Measurements from ENCODE around the gene LTN1.
"Not testable (repeated sequence)": the region's sequence is repeated elsewhere in the genome, so short reads cannot be mapped to it uniquely, and the experiment has no call there.

LTN1 gene

GRCh38 chr21:28982637-28983036, 10.0 kb downstream of the LTN1 start:
- no peak for DNase-seq (ENCODE audit: low read depth)

- DNase-seq (ENCODE audit: low read depth) = no peak
These were observed 13.6 kb downstream of the LTN1 start for GRCh38 chr21:28979092-28979491.

- DNase-seq (ENCODE audit: low read depth) = no peak
These were observed 17.3 kb downstream of the LTN1 start for GRCh38 chr21:28975397-28975796.

- DNase-seq (ENCODE audit: low read depth) = no peak
These were observed 18.0 kb downstream of the LTN1 start for GRCh38 chr21:28974531-28975227.

GRCh38 chr21:28972398-28972797, 20.3 kb downstream of the LTN1 start:
- DNase-seq (ENCODE audit: low read depth) = no peak

GRCh38 chr21:28971171-28971570, 21.5 kb downstream of the LTN1 start:
- DNase-seq (ENCODE audit: low read depth) = no peak

GRCh38 chr21:28963831-28964230, 28.8 kb downstream of the LTN1 start:
- no peak for DNase-seq (ENCODE audit: low read depth)

- no peak for DNase-seq (ENCODE audit: low read depth)
These were observed 30.2 kb downstream of the LTN1 start for GRCh38 chr21:28962465-28962864.

- no peak for DNase-seq (ENCODE audit: low read depth)
These were observed 30.8 kb downstream of the LTN1 start for GRCh38 chr21:28961927-28962326.

GRCh38 chr21:28960245-28960644, 32.4 kb downstream of the LTN1 start:
- no peak for DNase-seq (ENCODE audit: low read depth)

- DNase-seq (ENCODE audit: low read depth) = no peak
These were observed 33.1 kb downstream of the LTN1 start for GRCh38 chr21:28959367-28960099.

- DNase-seq (ENCODE audit: low read depth) = no peak
These were observed 39.4 kb downstream of the LTN1 start for GRCh38 chr21:28953247-28953646.

- no peak for DNase-seq (ENCODE audit: low read depth)
These were observed 40.0 kb downstream of the LTN1 start for GRCh38 chr21:28952686-28953085.

- no peak for DNase-seq (ENCODE audit: low read depth)
These were observed 43.4 kb downstream of the LTN1 start for GRCh38 chr21:28949318-28949717.

GRCh38 chr21:28944296-28944695, 48.4 kb downstream of the LTN1 start:
- no peak for DNase-seq (ENCODE audit: low read depth)

- no peak for DNase-seq (ENCODE audit: low read depth)
These were observed 49.0 kb downstream of the LTN1 start for GRCh38 chr21:28943631-28944030.

GRCh38 chr21:28938726-28939125, 54.0 kb downstream of the LTN1 start:
- DNase-seq (ENCODE audit: low read depth) = no peak

- DNase-seq (ENCODE audit: low read depth) = no peak
These were observed 54.9 kb downstream of the LTN1 start for GRCh38 chr21:28937737-28938136.

GRCh38 chr21:28936721-28937120, 56.0 kb downstream of the LTN1 start:
- DNase-seq (ENCODE audit: low read depth) = no peak

- DNase-seq (ENCODE audit: low read depth) = no peak
These were observed 56.6 kb downstream of the LTN1 start for GRCh38 chr21:28936036-28936435.

GRCh38 chr21:28932717-28933116, 60.0 kb downstream of the LTN1 start:
- no peak for DNase-seq (ENCODE audit: low read depth)

GRCh38 chr21:28931708-28932372, 60.8 kb downstream of the LTN1 start:
- DNase-seq (ENCODE audit: low read depth) = not testable (repeated sequence)

Measured in T follicular helper cell (primary cell).